ENCODE measurements around the gene PRKN.

DNA sequence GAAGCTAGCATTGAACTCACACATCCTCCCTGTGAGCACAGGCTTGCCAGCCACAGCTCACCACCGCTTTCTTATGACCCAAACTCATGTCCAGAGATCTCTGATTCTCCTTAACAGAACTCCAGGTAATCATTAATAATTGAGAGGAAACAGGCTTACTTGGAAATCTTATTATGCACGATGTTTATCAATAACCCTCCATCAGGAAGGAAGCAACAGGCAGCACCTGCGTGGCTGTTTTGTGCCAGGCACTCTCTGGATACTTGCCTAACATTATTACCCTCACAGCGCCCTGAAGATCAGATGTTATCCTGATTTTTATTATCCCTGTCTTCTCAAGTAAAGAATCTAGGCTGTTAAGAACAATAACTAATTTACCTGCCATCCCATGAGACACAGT lies 306.6 kb downstream of the PRKN start:
- TF ChIP-seq, protein P1, sequence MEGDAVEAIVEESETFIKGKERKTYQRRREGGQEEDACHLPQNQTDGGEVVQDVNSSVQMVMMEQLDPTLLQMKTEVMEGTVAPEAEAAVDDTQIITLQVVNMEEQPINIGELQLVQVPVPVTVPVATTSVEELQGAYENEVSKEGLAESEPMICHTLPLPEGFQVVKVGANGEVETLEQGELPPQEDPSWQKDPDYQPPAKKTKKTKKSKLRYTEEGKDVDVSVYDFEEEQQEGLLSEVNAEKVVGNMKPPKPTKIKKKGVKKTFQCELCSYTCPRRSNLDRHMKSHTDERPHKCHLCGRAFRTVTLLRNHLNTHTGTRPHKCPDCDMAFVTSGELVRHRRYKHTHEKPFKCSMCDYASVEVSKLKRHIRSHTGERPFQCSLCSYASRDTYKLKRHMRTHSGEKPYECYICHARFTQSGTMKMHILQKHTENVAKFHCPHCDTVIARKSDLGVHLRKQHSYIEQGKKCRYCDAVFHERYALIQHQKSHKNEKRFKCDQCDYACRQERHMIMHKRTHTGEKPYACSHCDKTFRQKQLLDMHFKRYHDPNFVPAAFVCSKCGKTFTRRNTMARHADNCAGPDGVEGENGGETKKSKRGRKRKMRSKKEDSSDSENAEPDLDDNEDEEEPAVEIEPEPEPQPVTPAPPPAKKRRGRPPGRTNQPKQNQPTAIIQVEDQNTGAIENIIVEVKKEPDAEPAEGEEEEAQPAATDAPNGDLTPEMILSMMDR (IDR thresholded peaks at IDR 0.05; ENCODE audit: poor library complexity, severe bottlenecking): no peak
- TF ChIP-seq EP300 (conservative IDR thresholded peaks at IDR 0.05; ENCODE audit: poor library complexity, severe bottlenecking) (no peak), EZH2 (IDR thresholded peaks at IDR 0.05; ENCODE audit: borderline replicate concordance, insufficient read depth, low read length, poor library complexity, severe bottlenecking) (no peak), POLR2AphosphoS5 (IDR thresholded peaks at IDR 0.05) (no peak), MXI1 (conservative IDR thresholded peaks at IDR 0.05; ENCODE audit: poor library complexity, severe bottlenecking) (no peak), RAD21 (conservative IDR thresholded peaks at IDR 0.05) (no peak), SMC3 (conservative IDR thresholded peaks at IDR 0.05; ENCODE audit: poor library complexity) (no peak), TAF1 (IDR thresholded peaks at IDR 0.05; ENCODE audit: low read depth) (no peak)
- TF ChIP-seq, protein P2, sequence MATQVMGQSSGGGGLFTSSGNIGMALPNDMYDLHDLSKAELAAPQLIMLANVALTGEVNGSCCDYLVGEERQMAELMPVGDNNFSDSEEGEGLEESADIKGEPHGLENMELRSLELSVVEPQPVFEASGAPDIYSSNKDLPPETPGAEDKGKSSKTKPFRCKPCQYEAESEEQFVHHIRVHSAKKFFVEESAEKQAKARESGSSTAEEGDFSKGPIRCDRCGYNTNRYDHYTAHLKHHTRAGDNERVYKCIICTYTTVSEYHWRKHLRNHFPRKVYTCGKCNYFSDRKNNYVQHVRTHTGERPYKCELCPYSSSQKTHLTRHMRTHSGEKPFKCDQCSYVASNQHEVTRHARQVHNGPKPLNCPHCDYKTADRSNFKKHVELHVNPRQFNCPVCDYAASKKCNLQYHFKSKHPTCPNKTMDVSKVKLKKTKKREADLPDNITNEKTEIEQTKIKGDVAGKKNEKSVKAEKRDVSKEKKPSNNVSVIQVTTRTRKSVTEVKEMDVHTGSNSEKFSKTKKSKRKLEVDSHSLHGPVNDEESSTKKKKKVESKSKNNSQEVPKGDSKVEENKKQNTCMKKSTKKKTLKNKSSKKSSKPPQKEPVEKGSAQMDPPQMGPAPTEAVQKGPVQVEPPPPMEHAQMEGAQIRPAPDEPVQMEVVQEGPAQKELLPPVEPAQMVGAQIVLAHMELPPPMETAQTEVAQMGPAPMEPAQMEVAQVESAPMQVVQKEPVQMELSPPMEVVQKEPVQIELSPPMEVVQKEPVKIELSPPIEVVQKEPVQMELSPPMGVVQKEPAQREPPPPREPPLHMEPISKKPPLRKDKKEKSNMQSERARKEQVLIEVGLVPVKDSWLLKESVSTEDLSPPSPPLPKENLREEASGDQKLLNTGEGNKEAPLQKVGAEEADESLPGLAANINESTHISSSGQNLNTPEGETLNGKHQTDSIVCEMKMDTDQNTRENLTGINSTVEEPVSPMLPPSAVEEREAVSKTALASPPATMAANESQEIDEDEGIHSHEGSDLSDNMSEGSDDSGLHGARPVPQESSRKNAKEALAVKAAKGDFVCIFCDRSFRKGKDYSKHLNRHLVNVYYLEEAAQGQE (IDR thresholded peaks at IDR 0.05; ENCODE audit: borderline replicate concordance): no peak

Data from neural cell (in vitro differentiated cells).